Measurements from ENCODE around the gene PLEKHA8. TPM values are rescaled to one million over a fixed set of nuclear protein-coding genes. Genes with fewer than 3 reads are reported as not detected.

Gene PLEKHA8
- total RNA-seq, 1 experiment from 2014 or later, result 23.0 TPM

DNA sequence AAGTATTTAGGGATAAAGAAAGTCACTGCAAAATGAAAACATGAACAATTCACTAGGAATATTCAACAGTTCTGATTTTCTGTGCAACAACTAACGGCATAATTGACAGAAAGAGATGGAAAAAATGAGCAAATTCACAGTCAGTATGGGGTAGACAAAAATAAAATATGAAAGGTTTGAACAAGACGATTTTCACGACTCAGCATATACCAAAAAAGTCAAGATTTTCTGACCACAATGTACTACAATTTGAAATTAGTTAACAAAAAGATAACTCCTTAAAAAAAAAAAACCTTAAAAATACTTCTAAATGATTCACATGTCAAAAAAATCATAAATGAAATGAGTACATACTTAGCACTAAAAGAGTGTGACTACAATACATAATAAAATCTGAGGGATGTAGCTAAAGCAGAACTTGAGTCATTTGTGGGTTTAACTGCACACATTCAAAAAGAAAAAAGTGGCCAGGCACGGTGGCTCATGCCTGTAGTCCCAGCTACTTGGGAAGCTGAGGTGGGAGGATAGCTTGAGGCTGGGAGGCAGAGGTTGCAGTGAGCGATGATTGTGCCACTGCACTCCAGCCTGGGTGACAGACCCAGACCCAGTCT lies 84.0 kb downstream of the PLEKHA8 start:
- Histone ChIP-seq H4K20me1 (ENCODE audit: insufficient read depth) (no peaks in the 10 kb centered on the region), H3K9me3 (ENCODE audit: insufficient read depth, low read depth) (peaks cover 20% of the 10 kb centered on the region), H3K9me2 (ENCODE audit: insufficient read depth) (peaks cover 6% of the 10 kb centered on the region), H3F3A (ENCODE audit: insufficient read depth, low read depth) (peaks cover 26% of the 10 kb centered on the region), H3K27ac (no peak overlapping the region), H3K36me3 (ENCODE audit: low read depth) (no peaks in the 10 kb centered on the region), H3K79me2 (ENCODE audit: low read depth) (no peaks in the 10 kb centered on the region), H3K27me3 (ENCODE audit: insufficient read depth, low read depth) (no peaks in the 10 kb centered on the region), H2AFZ (no peak overlapping the region), H3K4me2 (no peak overlapping the region), H3K4me3 (no peak overlapping the region), H3K4me1 (replicated peaks; ENCODE audit: insufficient read depth) (no peaks in the 10 kb centered on the region)
- BruUV-seq (replicated peaks), result no TSS peak
- no peak for DNase-seq
- TF ChIP-seq EZH2 (IDR thresholded peaks at IDR 0.05; ENCODE audit: low read depth), result no peak
- TF ChIP-seq, protein P1, sequence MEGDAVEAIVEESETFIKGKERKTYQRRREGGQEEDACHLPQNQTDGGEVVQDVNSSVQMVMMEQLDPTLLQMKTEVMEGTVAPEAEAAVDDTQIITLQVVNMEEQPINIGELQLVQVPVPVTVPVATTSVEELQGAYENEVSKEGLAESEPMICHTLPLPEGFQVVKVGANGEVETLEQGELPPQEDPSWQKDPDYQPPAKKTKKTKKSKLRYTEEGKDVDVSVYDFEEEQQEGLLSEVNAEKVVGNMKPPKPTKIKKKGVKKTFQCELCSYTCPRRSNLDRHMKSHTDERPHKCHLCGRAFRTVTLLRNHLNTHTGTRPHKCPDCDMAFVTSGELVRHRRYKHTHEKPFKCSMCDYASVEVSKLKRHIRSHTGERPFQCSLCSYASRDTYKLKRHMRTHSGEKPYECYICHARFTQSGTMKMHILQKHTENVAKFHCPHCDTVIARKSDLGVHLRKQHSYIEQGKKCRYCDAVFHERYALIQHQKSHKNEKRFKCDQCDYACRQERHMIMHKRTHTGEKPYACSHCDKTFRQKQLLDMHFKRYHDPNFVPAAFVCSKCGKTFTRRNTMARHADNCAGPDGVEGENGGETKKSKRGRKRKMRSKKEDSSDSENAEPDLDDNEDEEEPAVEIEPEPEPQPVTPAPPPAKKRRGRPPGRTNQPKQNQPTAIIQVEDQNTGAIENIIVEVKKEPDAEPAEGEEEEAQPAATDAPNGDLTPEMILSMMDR (conservative IDR thresholded peaks at IDR 0.05), result no peak
- ChIA-PET POLR2A (ENCODE audit: unreplicated experiment) (no interaction called here), CTCF (no interaction called here)
- intact Hi-C loops (cut with micrococcal nuclease; ENCODE audit: unreplicated experiment), result no loop called here

DNA sequence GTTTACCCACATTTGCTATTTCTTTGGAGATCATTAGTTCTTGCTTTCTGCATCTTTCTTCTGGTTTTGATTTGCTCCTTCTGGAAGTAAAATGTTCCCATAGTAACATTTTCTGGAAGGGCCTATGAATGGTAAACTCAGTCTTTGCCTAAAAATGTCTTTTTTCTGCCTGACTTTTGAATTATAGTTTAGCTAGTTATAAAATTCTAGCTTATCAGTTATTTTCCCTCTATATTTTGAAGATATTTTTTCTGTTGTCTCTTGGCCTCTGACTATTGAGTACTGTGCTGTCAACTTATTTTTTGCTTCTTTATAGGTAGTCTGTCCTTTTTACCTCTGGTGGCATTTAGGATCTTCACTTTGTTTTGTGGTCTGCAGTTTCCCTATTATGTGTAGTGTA lies 84.9 kb downstream of the PLEKHA8 start:
- Histone ChIP-seq H3F3A (ENCODE audit: insufficient read depth, low read depth) (peaks cover 26% of the 10 kb centered on the region), H3K9me3 (ENCODE audit: insufficient read depth, low read depth) (peaks cover 20% of the 10 kb centered on the region), H3K36me3 (ENCODE audit: low read depth) (no peaks in the 10 kb centered on the region), H3K4me1 (replicated peaks; ENCODE audit: insufficient read depth) (no peaks in the 10 kb centered on the region), H2AFZ (no peak overlapping the region), H3K79me2 (ENCODE audit: low read depth) (no peaks in the 10 kb centered on the region), H3K27me3 (ENCODE audit: insufficient read depth, low read depth) (no peaks in the 10 kb centered on the region), H4K20me1 (ENCODE audit: insufficient read depth) (no peaks in the 10 kb centered on the region), H3K4me2 (no peak overlapping the region), H3K9me2 (ENCODE audit: insufficient read depth) (peaks cover 3% of the 10 kb centered on the region), H3K27ac (no peak overlapping the region), H3K4me3 (no peak overlapping the region)
- CTCF ChIA-PET, result no interaction called here
- TF ChIP-seq, protein P1 (conservative IDR thresholded peaks at IDR 0.05), result no peak
- no TSS peak for BruUV-seq (replicated peaks)
- POLR2A ChIA-PET (ENCODE audit: unreplicated experiment), result no interaction called here
- no peak for DNase-seq
- intact Hi-C loops (cut with micrococcal nuclease; ENCODE audit: unreplicated experiment), result no loop called here

DNA sequence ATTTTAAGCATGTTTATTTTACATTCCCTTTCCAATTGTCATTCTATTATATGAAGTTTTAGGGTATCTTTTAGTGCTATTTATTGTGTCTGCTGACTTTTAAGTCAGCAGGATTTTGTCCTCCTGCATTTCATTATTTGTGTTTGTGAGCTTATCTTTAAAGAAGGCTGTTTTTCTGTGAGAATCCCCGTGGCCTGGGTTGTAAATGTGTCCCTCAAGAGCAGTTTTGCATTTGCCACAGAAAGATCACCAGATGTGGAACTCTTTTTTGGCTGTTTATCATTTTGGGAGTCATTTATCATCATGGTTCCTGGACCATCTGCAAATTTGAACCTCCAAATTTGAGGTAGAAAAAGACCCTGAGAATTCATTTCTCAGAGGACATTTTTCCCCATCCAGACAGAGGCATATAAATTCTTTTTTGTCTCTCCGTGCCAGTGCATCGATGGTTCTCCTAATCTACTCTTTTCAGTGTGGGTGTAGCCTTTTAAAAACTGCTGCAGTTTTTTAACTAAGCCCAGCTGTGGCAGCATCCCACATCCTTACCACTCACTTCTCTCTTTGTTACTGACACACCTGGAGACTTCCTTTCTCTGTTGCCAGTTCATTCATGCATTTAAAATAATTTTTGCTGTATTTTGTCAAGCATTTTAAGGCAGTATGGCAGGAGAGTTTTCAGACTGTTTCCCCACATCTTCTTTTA lies 86.5 kb downstream of the PLEKHA8 start:
- Histone ChIP-seq H3K4me1 (replicated peaks; ENCODE audit: insufficient read depth) (no peaks in the 10 kb centered on the region), H3K9me3 (ENCODE audit: insufficient read depth, low read depth) (peaks cover 20% of the 10 kb centered on the region), H3K27me3 (ENCODE audit: insufficient read depth, low read depth) (no peaks in the 10 kb centered on the region), H3K4me3 (no peak overlapping the region), H3K79me2 (ENCODE audit: low read depth) (no peaks in the 10 kb centered on the region), H3K4me2 (no peak overlapping the region), H3K9me2 (ENCODE audit: insufficient read depth) (no peaks in the 10 kb centered on the region), H3K36me3 (ENCODE audit: low read depth) (no peaks in the 10 kb centered on the region), H3K27ac (no peak overlapping the region), H2AFZ (no peak overlapping the region), H4K20me1 (ENCODE audit: insufficient read depth) (no peaks in the 10 kb centered on the region), H3F3A (ENCODE audit: insufficient read depth, low read depth) (peaks cover 26% of the 10 kb centered on the region)
- CTCF ChIA-PET, result interaction anchor here (0.6 kb wide), 1 partner anchor 189 kb away, joined by 3 read pairs; no protein-coding TSS in a partner anchor
- TF ChIP-seq, protein P1 (conservative IDR thresholded peaks at IDR 0.05), result no peak
- DNase-seq, result no peak
- no TSS peak for BruUV-seq (replicated peaks)
- intact Hi-C loops (cut with micrococcal nuclease; ENCODE audit: unreplicated experiment), result no loop called here
- POLR2A ChIA-PET (ENCODE audit: unreplicated experiment), result no interaction called here

Measured in PC-9 (cell line).